Airway epithelial cell (primary cell): ENCODE measurements around the gene PWP1. TPM values are rescaled to one million over a fixed set of nuclear protein-coding genes. Genes with fewer than 3 reads are reported as not detected.

Experiments used
- total RNA-seq: library from RNA; depleted of rRNA; stranded (reverse); fragments of >200 nt; gene quantifications from 2 replicates; pipeline ENCODE4 v1.2.3, GENCODE V29; 2015

PWP1 gene
- total RNA-seq, result 61.9 and 131 TPM in 2 replicates

GRCh38 chr12:107685360-107686248 lies at the start of gene PWP1:
Gene PWP1, plus strand, starts transcription at chr12:107685799. Its CDS starts 101 bp downstream, at chr12:107685900.

GRCh38 chr12:107760809-107761501 lies 75.4 kb downstream of the PWP1 start, which contains the start of gene PRDM4:
Gene PRDM4, minus strand, starts transcription at chr12:107761137. Its CDS starts 622 bp downstream, at chr12:107760515.

Other genes with a start within 250 kb of the PWP1 start
- gene PRDM4, start 75.3 kb downstream of the PWP1 start, total RNA-seq, result 24.7 and 25.6 TPM in 2 replicates
- gene ASCL4, start 88.9 kb downstream of the PWP1 start, total RNA-seq, result not detected in 2 replicates